ENCODE results near the gene KLKB1.

DNA sequence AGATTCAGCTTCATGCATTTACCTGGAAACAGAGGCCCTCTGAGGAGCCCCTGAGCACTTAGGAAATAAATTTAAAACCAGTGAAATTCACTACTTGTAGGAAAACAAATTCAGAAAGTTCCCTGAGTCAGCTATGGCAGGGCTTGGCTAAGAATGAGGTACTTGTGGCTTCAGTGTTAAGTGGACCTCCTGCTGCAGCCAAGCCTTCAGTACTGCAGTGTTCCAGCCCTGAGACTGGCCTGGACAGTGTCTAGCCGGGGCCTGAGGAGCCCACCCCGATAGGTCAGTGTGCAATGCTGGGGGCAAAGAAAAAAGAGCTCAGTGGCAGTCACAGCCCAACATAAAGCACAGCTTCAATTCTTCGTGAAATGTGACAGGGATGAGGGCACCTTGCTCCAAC lies 80.6 kb downstream of the KLKB1 start:
- TF ChIP-seq EP300 (IDR thresholded peaks at IDR 0.05): no peak
- TF ChIP-seq, protein P1, sequence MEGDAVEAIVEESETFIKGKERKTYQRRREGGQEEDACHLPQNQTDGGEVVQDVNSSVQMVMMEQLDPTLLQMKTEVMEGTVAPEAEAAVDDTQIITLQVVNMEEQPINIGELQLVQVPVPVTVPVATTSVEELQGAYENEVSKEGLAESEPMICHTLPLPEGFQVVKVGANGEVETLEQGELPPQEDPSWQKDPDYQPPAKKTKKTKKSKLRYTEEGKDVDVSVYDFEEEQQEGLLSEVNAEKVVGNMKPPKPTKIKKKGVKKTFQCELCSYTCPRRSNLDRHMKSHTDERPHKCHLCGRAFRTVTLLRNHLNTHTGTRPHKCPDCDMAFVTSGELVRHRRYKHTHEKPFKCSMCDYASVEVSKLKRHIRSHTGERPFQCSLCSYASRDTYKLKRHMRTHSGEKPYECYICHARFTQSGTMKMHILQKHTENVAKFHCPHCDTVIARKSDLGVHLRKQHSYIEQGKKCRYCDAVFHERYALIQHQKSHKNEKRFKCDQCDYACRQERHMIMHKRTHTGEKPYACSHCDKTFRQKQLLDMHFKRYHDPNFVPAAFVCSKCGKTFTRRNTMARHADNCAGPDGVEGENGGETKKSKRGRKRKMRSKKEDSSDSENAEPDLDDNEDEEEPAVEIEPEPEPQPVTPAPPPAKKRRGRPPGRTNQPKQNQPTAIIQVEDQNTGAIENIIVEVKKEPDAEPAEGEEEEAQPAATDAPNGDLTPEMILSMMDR (IDR thresholded peaks at IDR 0.05): no peak
